ENCODE data around the gene ARHGEF39. TPM values are rescaled to one million over a fixed set of nuclear protein-coding genes. Genes with fewer than 3 reads are reported as not detected.

The ARHGEF39 gene
- total and polyA plus RNA-seq, 10 of the 15 experiments (the other 5 are each of a cell fraction or from before 2014, with no cell fraction given) = 2.0 to 28.9 (median 13.2) TPM

GRCh38 chr9:35635730-35636129 lies 29.3 kb downstream of the ARHGEF39 start (continued):
- TF ChIP-seq CUX1 (IDR thresholded peaks at IDR 0.05; ENCODE audit: insufficient replicate concordance, low read depth, low read length) (no peak), RAD51 (IDR thresholded peaks at IDR 0.05) (no peak), RUNX3 (IDR thresholded peaks at IDR 0.05; ENCODE audit: low read length) (no peak), PKNOX1 (IDR thresholded peaks at IDR 0.05) (no peak), ETV6 (conservative IDR thresholded peaks at IDR 0.05 in 1 of 2, IDR thresholded peaks at IDR 0.05 in 1 of 2; ENCODE audit: borderline replicate concordance in 1 of 2, low read depth in 1 of 2) (no peak), IRF5 (IDR thresholded peaks at IDR 0.05; ENCODE audit: borderline replicate concordance) (no peak), IKZF2 (IDR thresholded peaks at IDR 0.05) (no peak), EGR1 (IDR thresholded peaks at IDR 0.05; ENCODE audit: borderline replicate concordance in 1 of 2, low read depth in 2 of 2, low read length in 2 of 2) (no peak), E2F8 (IDR thresholded peaks at IDR 0.05; ENCODE audit: low read depth, partially characterized antibody) (no peak)
